Suprapubic skin (tissue), 4 donors: ENCODE data around the gene NAALADL2.

ENCODE experiments used
- CTCF ChIP-seq, 2 donors: fragments of 200-600 bp in 1 of 2; fragments of 450-650 bp in 1 of 2; sonication (generic) in 1 of 2; IDR thresholded peaks; one replicate each; pipeline ENCODE4 v1.5.1; 2016 to 2019; ENCODE audit warnings: antibody characterized with exemption in 2 of 2, mild to moderate bottlenecking in 1 of 2, moderate library complexity in 1 of 2
- EP300 ChIP-seq: sonication (generic); formaldehyde crosslinking; IDR thresholded peaks from one replicate; pipeline ENCODE4 v1.6.1; 2017; ENCODE audit warnings: antibody characterized with exemption
- POLR2A ChIP-seq, 2 donors: fragments of 450-650 bp; IDR thresholded peaks; one replicate each; pipeline ENCODE4 v1.6.1; 2017; ENCODE audit warnings: antibody characterized with exemption in 2 of 2, mild to moderate bottlenecking in 2 of 2, moderate library complexity in 2 of 2
- POLR2AphosphoS5 ChIP-seq, 3 donors: sonication (generic); formaldehyde crosslinking; IDR thresholded peaks; one replicate each; pipeline ENCODE4 v1.6.1; 2017; ENCODE audit warnings: antibody characterized with exemption in 3 of 3

DNA sequence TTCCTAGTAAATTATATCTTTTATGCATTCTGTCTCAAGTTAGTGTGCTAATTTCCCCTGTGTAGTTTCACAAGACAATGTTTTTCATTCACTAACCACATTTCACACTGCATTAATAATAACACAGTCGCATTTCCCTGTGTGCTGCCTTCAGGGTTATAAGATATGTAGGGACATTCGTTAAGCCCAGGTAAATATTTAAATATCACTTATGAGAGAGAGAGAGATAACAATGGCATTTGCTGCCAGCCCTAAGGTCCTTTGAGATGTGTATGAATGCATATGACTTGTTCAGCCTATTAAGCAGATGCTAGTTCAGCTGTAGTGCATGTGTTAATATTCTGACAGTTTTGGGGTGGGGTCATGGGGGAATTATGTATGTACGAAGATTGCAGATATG, 876.7 kb downstream of the NAALADL2 start:
- TF ChIP-seq CTCF (IDR thresholded peaks at IDR 0.05) (no peak), POLR2A (IDR thresholded peaks at IDR 0.05) (no peak), EP300 (no peak), POLR2AphosphoS5 (IDR thresholded peaks at IDR 0.05) (no peak)
